Upper lobe of right lung (tissue), 1 donor: Measurements from ENCODE around the gene OCRL. TPM values are rescaled to one million over a fixed set of nuclear protein-coding genes. Genes with fewer than 3 reads are reported as not detected.
"Not testable (repeated sequence)": the region's sequence is repeated elsewhere in the genome, so short reads cannot be mapped to it uniquely, and the experiment has no call there.

Experiments
- ATAC-seq: fragments of 200-7000 bp; cut with Tn5 transposase; one replicate; pipeline ENCODE4 v1.9.1; 2020; ENCODE audit warnings: mild to moderate bottlenecking, moderate library complexity
- DNase-seq: peaks from one replicate; pipeline ENCODE4 v3.0.0-alpha.2; 2020
- H3K27ac ChIP-seq: fragments of 200-600 bp; one replicate; pipeline ENCODE4 v1.8.0; 2022
- H3K27me3 ChIP-seq: fragments of 200-600 bp; one replicate; pipeline ENCODE4 v1.8.0; 2022; ENCODE audit warnings: mild to moderate bottlenecking
- H3K36me3 ChIP-seq: fragments of 200-600 bp; one replicate; pipeline ENCODE4 v1.8.0; 2022
- H3K4me1 ChIP-seq: fragments of 200-600 bp; one replicate; pipeline ENCODE4 v1.8.0; 2022
- H3K4me3 ChIP-seq: fragments of 200-600 bp; one replicate; pipeline ENCODE4 v1.8.0; 2022; ENCODE audit warnings: mild to moderate bottlenecking
- H3K9me3 ChIP-seq: fragments of 200-600 bp; one replicate; pipeline ENCODE4 v1.8.0; 2022
- intact Hi-C: fragments of 100-400 bp; cut with DNase I; formaldehyde crosslinking; loops from one replicate; pipeline ENCODE4 v1.11.0; 2022
- total RNA-seq: library from RNA; stranded (reverse); fragmentation: NEBNext Ultra II Directional; extraction: Animal tissue kit (Norgen Biotek cat#: 25700); gene quantifications from one replicate; pipeline ENCODE4 v1.2.1, GENCODE V29; 2021
- TF ChIP-seq, protein P1 (sequence below): fragments of 200-600 bp; IDR thresholded peaks from one replicate; pipeline ENCODE4 v1.8.0; 2022; ENCODE audit warnings: antibody characterized with exemption
- donor health status: DM: no; HTN: yes; CAD: no; lungs with severe emphysema.

OCRL gene
- total RNA-seq, 1 donor from 2014 or later = 20.5 TPM

DNA sequence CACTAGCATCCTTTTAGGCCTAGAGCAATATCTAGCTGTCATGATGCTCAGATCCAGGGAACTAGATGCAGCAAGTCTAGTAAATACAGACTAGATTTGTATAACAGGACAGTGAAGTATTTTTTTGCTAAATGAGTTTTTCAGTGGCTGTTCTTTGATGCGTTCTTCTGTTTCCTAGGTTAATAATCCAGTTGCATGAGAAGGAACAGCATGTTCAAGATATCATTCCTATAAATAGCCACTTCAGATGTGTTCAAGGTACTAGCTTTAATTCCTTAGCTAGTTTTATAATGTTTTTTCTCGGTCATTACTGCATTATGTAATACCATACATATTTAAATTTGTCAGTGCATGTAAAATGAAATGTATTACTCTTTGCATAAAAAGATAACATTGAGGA lies 4.7 kb downstream of the OCRL start:
- H3K27ac ChIP-seq = no peak overlapping the region
- ATAC-seq (no peak), DNase-seq (no peak)
- no peak overlapping the region for H3K4me3 ChIP-seq
- no peaks in the 10 kb centered on the region for H3K27me3 ChIP-seq
- H3K4me1 ChIP-seq = no peaks in the 10 kb centered on the region
- no peaks in the 10 kb centered on the region for H3K36me3 ChIP-seq
- no peaks in the 10 kb centered on the region for H3K9me3 ChIP-seq
- TF ChIP-seq, protein P1, sequence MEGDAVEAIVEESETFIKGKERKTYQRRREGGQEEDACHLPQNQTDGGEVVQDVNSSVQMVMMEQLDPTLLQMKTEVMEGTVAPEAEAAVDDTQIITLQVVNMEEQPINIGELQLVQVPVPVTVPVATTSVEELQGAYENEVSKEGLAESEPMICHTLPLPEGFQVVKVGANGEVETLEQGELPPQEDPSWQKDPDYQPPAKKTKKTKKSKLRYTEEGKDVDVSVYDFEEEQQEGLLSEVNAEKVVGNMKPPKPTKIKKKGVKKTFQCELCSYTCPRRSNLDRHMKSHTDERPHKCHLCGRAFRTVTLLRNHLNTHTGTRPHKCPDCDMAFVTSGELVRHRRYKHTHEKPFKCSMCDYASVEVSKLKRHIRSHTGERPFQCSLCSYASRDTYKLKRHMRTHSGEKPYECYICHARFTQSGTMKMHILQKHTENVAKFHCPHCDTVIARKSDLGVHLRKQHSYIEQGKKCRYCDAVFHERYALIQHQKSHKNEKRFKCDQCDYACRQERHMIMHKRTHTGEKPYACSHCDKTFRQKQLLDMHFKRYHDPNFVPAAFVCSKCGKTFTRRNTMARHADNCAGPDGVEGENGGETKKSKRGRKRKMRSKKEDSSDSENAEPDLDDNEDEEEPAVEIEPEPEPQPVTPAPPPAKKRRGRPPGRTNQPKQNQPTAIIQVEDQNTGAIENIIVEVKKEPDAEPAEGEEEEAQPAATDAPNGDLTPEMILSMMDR = no peak
- intact Hi-C loops = no loop called here

DNA sequence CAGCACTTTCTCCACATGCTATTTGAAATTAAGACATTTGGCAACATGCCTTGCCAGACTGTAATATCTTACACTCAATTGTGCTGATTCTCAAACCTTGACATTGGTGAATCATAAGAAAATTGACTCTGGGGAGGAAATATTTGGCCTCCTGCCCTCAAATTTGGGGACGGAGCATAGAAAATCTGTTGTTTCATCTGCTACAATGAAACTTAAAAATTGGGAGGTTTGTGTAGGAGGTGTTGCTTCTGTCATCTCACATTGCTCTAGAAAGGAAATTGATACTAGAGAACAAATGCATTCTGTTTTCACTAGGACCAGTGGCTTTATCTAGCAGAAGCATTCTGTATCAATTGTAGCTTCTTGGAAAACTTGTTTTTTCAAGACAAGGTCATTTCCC lies 5.3 kb downstream of the OCRL start:
- DNase-seq = no peak
- intact Hi-C loops = no loop called here

DNA sequence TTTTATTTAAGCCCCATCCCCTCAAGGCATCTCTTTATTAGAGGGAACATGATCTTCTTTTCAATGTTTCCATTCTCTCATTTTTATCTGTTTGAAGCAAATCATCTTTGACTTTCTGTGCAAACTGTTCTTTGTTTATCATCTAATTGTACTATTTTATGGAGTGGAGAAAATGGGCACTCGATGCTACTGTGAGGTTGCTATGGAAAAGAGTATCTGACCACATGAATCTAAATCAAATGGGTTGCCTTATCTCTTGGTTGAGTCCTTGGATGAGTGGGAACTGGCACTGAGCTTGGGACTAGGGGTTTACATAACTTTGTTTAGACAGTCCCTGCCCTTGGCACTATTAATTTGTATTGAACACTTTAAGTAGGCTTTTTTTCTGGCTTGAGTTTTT lies 9.1 kb downstream of the OCRL start:
- no peak for ATAC-seq
- H3K4me1 ChIP-seq = no peaks in the 10 kb centered on the region
- DNase-seq = no peak
- no peak overlapping the region for H3K27ac ChIP-seq
- H3K4me3 ChIP-seq = no peak overlapping the region
- TF ChIP-seq, protein P1 = no peak
- intact Hi-C loops = no loop called here
- no peaks in the 10 kb centered on the region for H3K9me3 ChIP-seq
- H3K27me3 ChIP-seq = no peaks in the 10 kb centered on the region
- H3K36me3 ChIP-seq = no peaks in the 10 kb centered on the region

More for the DNA sequence above, 5.3 kb downstream of the OCRL start:
- Histone ChIP-seq H3K27ac (no peak overlapping the region), H3K27me3 (no peaks in the 10 kb centered on the region), H3K36me3 (no peaks in the 10 kb centered on the region), H3K9me3 (no peaks in the 10 kb centered on the region), H3K4me1 (no peaks in the 10 kb centered on the region), H3K4me3 (no peak overlapping the region)
- no peak for ATAC-seq
- TF ChIP-seq, protein P1 = no peak

DNA sequence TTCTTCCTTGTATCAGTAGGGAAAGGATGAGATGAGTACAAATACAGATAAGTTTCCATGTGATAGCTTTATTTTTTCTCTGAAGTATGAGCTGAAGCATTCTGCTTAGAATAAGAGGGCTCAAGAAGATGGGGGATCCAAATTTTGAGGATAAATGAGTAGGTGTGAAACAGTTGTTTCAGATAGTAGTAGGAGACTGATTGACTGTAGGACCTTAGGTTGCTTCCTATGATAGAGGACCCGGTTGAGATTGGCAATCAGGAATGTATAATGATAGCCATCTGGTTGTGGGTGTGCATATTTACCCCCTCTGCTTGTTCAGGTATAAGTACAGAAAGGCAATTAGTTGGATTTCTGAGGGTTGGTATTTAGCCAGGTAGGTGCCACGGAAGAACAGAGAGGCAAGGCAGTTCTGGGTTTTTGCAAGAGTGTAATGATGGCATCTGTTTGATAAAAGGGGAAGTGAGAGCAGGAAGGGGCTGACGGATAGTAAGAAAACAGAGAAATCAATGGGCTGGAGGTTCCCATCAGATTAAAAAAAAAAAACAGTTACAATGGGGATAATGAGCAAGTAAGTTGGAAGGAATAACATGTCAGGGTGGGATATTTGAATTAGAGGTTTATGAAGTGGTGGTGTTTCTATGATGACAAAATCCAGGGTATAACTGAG lies 13.7 kb downstream of the OCRL start:
- TF ChIP-seq, protein P1 = no peak
- no peak overlapping the region for H3K27ac ChIP-seq
- ATAC-seq = no peak
- no peak for DNase-seq
- no peaks in the 10 kb centered on the region for H3K27me3 ChIP-seq
- H3K4me3 ChIP-seq = no peak overlapping the region
- H3K9me3 ChIP-seq = no peaks in the 10 kb centered on the region
- H3K4me1 ChIP-seq = no peaks in the 10 kb centered on the region
- H3K36me3 ChIP-seq = peaks cover 3% of the 10 kb centered on the region
- intact Hi-C loops = no loop called here

DNA sequence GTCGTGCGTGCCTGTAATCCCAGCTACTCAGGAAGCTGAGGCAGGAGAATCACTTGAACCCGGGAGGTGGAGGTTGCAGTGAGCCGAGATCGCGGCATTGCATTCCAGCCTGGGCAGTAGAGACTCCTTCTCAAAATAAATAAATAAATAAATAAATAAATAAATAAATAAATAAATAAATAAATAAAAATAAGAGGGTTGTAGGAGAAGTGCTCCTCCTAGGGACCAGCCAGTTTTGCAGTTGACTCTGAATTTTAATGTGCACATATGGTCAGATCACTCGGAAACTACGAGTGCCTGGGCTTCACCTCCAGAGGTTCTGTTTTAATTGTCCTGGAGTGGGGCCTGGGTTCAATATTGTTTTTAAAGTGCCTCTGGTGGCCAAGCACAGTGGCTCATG lies 14.8 kb downstream of the OCRL start:
- peaks cover 13% of the 10 kb centered on the region for H3K36me3 ChIP-seq
- ATAC-seq, intact Hi-C loops, H3K4me3 ChIP-seq, H3K9me3 ChIP-seq, DNase-seq, H3K27ac ChIP-seq, H3K27me3 ChIP-seq, H3K4me1 ChIP-seq: not testable (repeated sequence)

DNA sequence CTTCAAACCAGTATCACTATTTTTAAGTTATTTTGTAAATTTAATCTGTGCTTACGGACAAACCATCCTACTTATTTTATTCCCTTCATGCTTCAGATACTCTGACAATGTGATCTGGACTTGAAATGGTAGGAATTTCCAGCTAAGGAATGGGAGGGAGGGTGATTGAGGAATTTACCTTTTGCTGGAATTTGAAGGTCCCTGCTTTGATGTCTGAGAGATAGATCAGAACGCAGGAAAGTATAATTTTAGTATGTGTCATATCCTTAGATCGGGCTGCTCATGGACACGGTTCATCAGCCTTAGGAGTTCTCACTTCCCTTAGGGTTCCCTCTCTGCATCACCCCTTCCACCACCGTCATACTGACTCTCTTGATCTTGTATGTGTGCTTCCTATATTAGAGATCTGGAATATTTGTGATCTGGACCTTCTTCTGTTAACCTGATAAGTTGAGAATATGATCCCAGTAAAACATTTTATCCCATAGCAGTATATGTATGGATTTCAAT lies 16.8 kb downstream of the OCRL start:
- intact Hi-C loops = no loop called here
- Histone ChIP-seq H3K4me3 (no peak overlapping the region), H3K36me3 (peaks cover 25% of the 10 kb centered on the region), H3K9me3 (no peaks in the 10 kb centered on the region), H3K4me1 (no peaks in the 10 kb centered on the region), H3K27me3 (no peaks in the 10 kb centered on the region), H3K27ac (no peak overlapping the region)
- DNase-seq (no peak), ATAC-seq (no peak)
- TF ChIP-seq, protein P1 = no peak
